ENCODE data around the gene ASB16.
A peak's percentile ranks its signal among the peaks of the same experiment; 100 is the strongest.

Gene ASB16

GRCh38 chr17:44209786-44210341, 39.4 kb downstream of the ASB16 start:
- DNase-seq (ENCODE audit: low read depth in 2 of 2), result no peak

GRCh38 chr17:44210342-44211192, 40.1 kb downstream of the ASB16 start:
- peak; percentile 84 to 85 for DNase-seq (ENCODE audit: low read depth in 2 of 2)

GRCh38 chr17:44211281-44212265, 41.1 kb downstream of the ASB16 start:
- DNase-seq (ENCODE audit: low read depth in 2 of 2), result no peak

- DNase-seq (ENCODE audit: low read depth in 2 of 2), result no peak
Observed at GRCh38 chr17:44212507-44213402, 42.3 kb downstream of the ASB16 start.

GRCh38 chr17:44213403-44214229, 43.1 kb downstream of the ASB16 start:
- DNase-seq (ENCODE audit: low read depth in 2 of 2), result no peak

- no peak for DNase-seq (ENCODE audit: low read depth in 2 of 2)
Observed at GRCh38 chr17:44214230-44214494, 43.7 kb downstream of the ASB16 start.

GRCh38 chr17:44214896-44215295, 44.4 kb downstream of the ASB16 start:
- DNase-seq (ENCODE audit: low read depth in 2 of 2), result no peak

- DNase-seq (ENCODE audit: low read depth in 2 of 2), result no peak
Observed at GRCh38 chr17:44216173-44216572, 45.7 kb downstream of the ASB16 start.

GRCh38 chr17:44216694-44217093, 46.2 kb downstream of the ASB16 start:
- DNase-seq (ENCODE audit: low read depth in 2 of 2), result no peak

GRCh38 chr17:44217738-44218343, 47.3 kb downstream of the ASB16 start:
- DNase-seq (ENCODE audit: low read depth in 2 of 2), result no peak

GRCh38 chr17:44218344-44219107, 48.0 kb downstream of the ASB16 start:
- peak; percentile 66 to 76 for DNase-seq (ENCODE audit: low read depth in 2 of 2)

GRCh38 chr17:44219108-44219615, 48.7 kb downstream of the ASB16 start:
- DNase-seq (ENCODE audit: low read depth in 2 of 2), result peak in 1 of 2 donors; percentile 45

GRCh38 chr17:44219616-44220212, 49.2 kb downstream of the ASB16 start, which contains the start of gene UBTF:
Gene UBTF (minus strand): TSS chr17:44219675. CDS start chr17:44218229, 1,446 bp downstream.
- DNase-seq (ENCODE audit: low read depth in 2 of 2), result no peak

GRCh38 chr17:44220213-44221083, 49.9 kb downstream of the ASB16 start:
- no peak for DNase-seq (ENCODE audit: low read depth in 2 of 2)

GRCh38 chr17:44221084-44221861, 50.8 kb downstream of the ASB16 start:
- peak in 1 of 2 donors; percentile 52 for DNase-seq (ENCODE audit: low read depth in 2 of 2)

GRCh38 chr17:44221862-44222111, 51.3 kb downstream of the ASB16 start:
- DNase-seq (ENCODE audit: low read depth in 2 of 2), result no peak
